CD4-positive, alpha-beta memory T cell (primary cell): ENCODE results near the gene FAM131C. TPM values are rescaled to one million over a fixed set of nuclear protein-coding genes. Genes with fewer than 3 reads are reported as not detected.

ENCODE experiments used
- CTCF ChIA-PET: fragments of 350-600 bp; sonication (Branson Sonifier 250); formaldehyde crosslinking; loops from one replicate; lab custom pipeline; 2021; ENCODE audit warnings: inconsistent platforms; ENCODE audit not compliant: partially characterized antibody; lab: Charles Lee
- POLR2A ChIA-PET: fragments of 350-600 bp; sonication (Branson Sonifier 250); formaldehyde crosslinking; loops from one replicate; lab custom pipeline; 2021; ENCODE audit not compliant: partially characterized antibody; lab: Charles Lee
- DNase-seq, 5 donors: peaks; one replicate each; pipeline versions ENCODE4 v3.0.0 to v3.0.0-alpha.2; 2020 to 2022; ENCODE audit warnings: mixed read lengths in 1 of 5
- H3K27ac ChIP-seq: one replicate; pipeline ENCODE4 v1.7.0; 2013; ENCODE audit warnings: low read depth, low read length
- H3K27me3 ChIP-seq: 2 replicates; pipeline ENCODE4 v1.7.0; 2013; ENCODE audit warnings: mild to moderate bottlenecking, low read length, moderate library complexity; ENCODE audit not compliant: insufficient read depth
- H3K36me3 ChIP-seq: 2 replicates; pipeline ENCODE4 v1.7.0; 2013; ENCODE audit warnings: mild to moderate bottlenecking, low read length, moderate library complexity; ENCODE audit not compliant: insufficient read depth
- H3K4me1 ChIP-seq: 2 replicates; pipeline ENCODE4 v1.7.0; 2013; ENCODE audit warnings: mild to moderate bottlenecking, low read length, moderate library complexity; ENCODE audit not compliant: insufficient read depth
- H3K4me3 ChIP-seq, 2 donors: one replicate each; pipeline ENCODE4 v1.7.0; 2013; ENCODE audit warnings: low read length in 2 of 2, mild to moderate bottlenecking in 1 of 2
- H3K9me3 ChIP-seq, 2 donors: one replicate each; pipeline ENCODE4 v1.7.0; 2013; ENCODE audit warnings: low read length in 2 of 2, control low read depth in 1 of 2; ENCODE audit not compliant: control insufficient read depth in 1 of 2
- H3K27ac Mint-ChIP-seq, 7 donors: one replicate each; pipeline ENCODE4 v1.8.0; 2020 to 2021; ENCODE audit warnings: mixed read lengths in 7 of 7, mild to moderate bottlenecking in 6 of 7, inconsistent platforms in 3 of 7, moderate library complexity in 3 of 7
- H3K27me3 Mint-ChIP-seq, 2 donors: one replicate each; pipeline ENCODE4 v1.8.0; 2020 to 2021; ENCODE audit warnings: mixed read lengths in 2 of 2
- H3K36me3 Mint-ChIP-seq, 2 donors: one replicate each; pipeline ENCODE4 v1.8.0; 2020 to 2021; ENCODE audit warnings: mixed read lengths in 2 of 2, inconsistent platforms in 1 of 2, mild to moderate bottlenecking in 1 of 2
- H3K4me1 Mint-ChIP-seq, 4 donors: one replicate each; pipeline ENCODE4 v1.8.0; 2020 to 2021; ENCODE audit warnings: mixed read lengths in 4 of 4, mild to moderate bottlenecking in 1 of 4
- H3K4me3 Mint-ChIP-seq, 8 donors: one replicate each; pipeline ENCODE4 v1.8.0; 2020 to 2021; ENCODE audit warnings: mixed read lengths in 8 of 8, mild to moderate bottlenecking in 7 of 8, moderate library complexity in 6 of 8, inconsistent platforms in 3 of 8
- H3K9me3 Mint-ChIP-seq, 8 donors: one replicate each; pipeline ENCODE4 v1.8.0; 2020 to 2021; ENCODE audit warnings: mixed read lengths in 8 of 8, mild to moderate bottlenecking in 5 of 8, inconsistent platforms in 3 of 8, moderate library complexity in 1 of 8
- intact Hi-C: fragments of 100-400 bp; cut with micrococcal nuclease; formaldehyde crosslinking; loops from one replicate; pipeline ENCODE4 v1.15.1; 2023
- polyA plus RNA-seq, 2 donors: library from polyadenylated mRNA; unstranded; fragments of 300-500 nt; fragmentation: Illumina TruSeq; gene quantifications; one replicate each; pipeline ENCODE4 v1.2.3, GENCODE V29; 2021
- total RNA-seq, 2 experiments: library from RNA; stranded (reverse); gene quantifications; one replicate each; pipeline ENCODE4 v1.2.3, GENCODE V29; 2021

Gene FAM131C
- total and polyA plus RNA-seq, 4 experiments from 2014 or later = 0.11 TPM; not detected in 3

DNA sequence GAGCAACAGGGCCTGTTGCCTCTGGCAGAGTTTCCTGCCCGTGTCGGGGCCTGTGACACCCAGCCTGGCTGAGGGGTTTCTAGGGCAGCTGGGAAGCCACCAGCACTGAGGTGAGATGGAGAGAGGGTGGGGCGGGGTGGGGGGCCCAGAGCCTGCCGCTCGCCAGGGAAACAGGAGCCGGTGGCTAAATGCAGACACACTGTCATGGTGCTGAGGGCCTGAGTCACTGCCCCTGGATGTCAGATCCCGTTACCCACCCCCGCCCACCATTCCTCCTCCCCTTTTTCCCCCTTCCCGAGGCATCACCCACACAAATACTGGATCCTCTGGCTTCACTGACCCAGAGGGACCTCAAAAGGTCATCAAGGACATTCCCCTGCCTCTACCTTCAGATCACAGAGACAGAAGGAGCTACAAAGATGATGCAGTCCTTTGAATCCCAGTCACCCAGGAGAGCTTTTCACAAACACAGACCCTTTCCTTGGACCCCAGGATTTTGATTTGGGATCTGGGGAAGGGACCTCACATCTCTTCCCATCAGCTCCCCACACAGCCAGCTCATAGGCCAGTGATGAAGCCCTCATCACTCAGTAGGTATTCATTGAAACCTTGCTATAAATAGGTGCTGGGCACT is 53.7 kb downstream of the FAM131C start:
- intact Hi-C loops = no loop called here
- H3K4me1 ChIP-seq = no peaks in the 10 kb centered on the region
- POLR2A ChIA-PET = interaction anchor here (0.7 kb wide), 1 partner anchor 55 kb away, joined by 3 read pairs; no protein-coding TSS in a partner anchor
- H3K4me3 ChIP-seq = no peak overlapping the region
- no peaks in the 10 kb centered on the region for H3K36me3 Mint-ChIP-seq
- peaks cover 0 to 12% of the 10 kb centered on the region in 2 donors for H3K27me3 Mint-ChIP-seq
- H3K9me3 Mint-ChIP-seq = no peaks in the 10 kb centered on the region
- no peaks in the 10 kb centered on the region for H3K9me3 ChIP-seq
- no peaks in the 10 kb centered on the region for H3K4me1 Mint-ChIP-seq
- H3K4me3 Mint-ChIP-seq = no peak overlapping the region
- H3K27ac Mint-ChIP-seq = no peak overlapping the region
- no peaks in the 10 kb centered on the region for H3K36me3 ChIP-seq
- CTCF ChIA-PET = interaction anchor here (2.8 kb wide), 1 partner anchor 10 kb away, joined by 12 read pairs; no protein-coding TSS in a partner anchor
- H3K27me3 ChIP-seq = no peaks in the 10 kb centered on the region
- DNase-seq = peak in 1 of 5 donors; percentile 8
- H3K27ac ChIP-seq = no peak overlapping the region

- H3K4me3 ChIP-seq = no peak overlapping the region
- peak in 1 of 5 donors; percentile 12 for DNase-seq
- no peak overlapping the region for H3K27ac ChIP-seq
- ChIA-PET POLR2A (no interaction called here), CTCF (interaction anchor here (2.8 kb wide), 1 partner anchor 9 kb away, joined by 12 read pairs; no protein-coding TSS in a partner anchor)
- no peaks in the 10 kb centered on the region for H3K27me3 ChIP-seq
- H3K36me3 ChIP-seq = no peaks in the 10 kb centered on the region
- H3K27ac Mint-ChIP-seq = no peak overlapping the region
- H3K4me1 Mint-ChIP-seq = no peaks in the 10 kb centered on the region
- H3K9me3 ChIP-seq = no peaks in the 10 kb centered on the region
- peaks cover 0 to 17% of the 10 kb centered on the region in 2 donors for H3K27me3 Mint-ChIP-seq
- H3K36me3 Mint-ChIP-seq = no peaks in the 10 kb centered on the region
- H3K4me1 ChIP-seq = no peaks in the 10 kb centered on the region
- H3K4me3 Mint-ChIP-seq = no peak overlapping the region
- intact Hi-C loops = no loop called here
- H3K9me3 Mint-ChIP-seq = no peaks in the 10 kb centered on the region
Observed at GRCh38 chr1:16018749-16019643, 54.5 kb downstream of the FAM131C start.

DNA sequence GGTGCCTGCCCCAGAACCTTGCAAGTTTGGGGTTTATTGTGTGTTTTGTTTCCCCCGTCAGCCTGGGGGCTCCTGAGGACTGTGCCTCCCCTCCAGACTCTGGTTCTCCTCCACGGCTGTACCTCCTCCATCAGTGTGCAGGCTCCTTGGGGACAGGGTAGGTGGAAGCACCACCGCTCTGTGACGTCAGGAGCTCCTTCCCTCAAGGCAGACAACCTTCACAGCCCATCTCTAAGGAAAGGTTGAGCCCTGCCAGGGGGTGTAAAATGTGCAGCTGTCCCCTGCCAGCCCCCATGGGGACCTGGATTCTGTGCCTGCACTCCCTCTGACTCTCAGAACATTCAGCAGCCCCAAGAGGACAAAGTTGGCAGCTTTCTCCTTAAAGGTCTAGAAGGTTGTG is 55.1 kb downstream of the FAM131C start:
- H3K27ac Mint-ChIP-seq = no peak overlapping the region
- peaks cover 2 to 19% of the 10 kb centered on the region in 2 donors for H3K27me3 Mint-ChIP-seq
- no peak overlapping the region for H3K4me3 Mint-ChIP-seq
- DNase-seq = peak in 1 of 5 donors; percentile 6
- intact Hi-C loops = no loop called here
- no peaks in the 10 kb centered on the region for H3K9me3 Mint-ChIP-seq
- ChIA-PET CTCF (interaction anchor here (2.8 kb wide), 1 partner anchor 9 kb away, joined by 12 read pairs; no protein-coding TSS in a partner anchor), POLR2A (no interaction called here)
- Histone ChIP-seq H3K27me3 (no peaks in the 10 kb centered on the region), H3K4me1 (no peaks in the 10 kb centered on the region), H3K9me3 (no peaks in the 10 kb centered on the region), H3K4me3 (no peak overlapping the region), H3K27ac (no peak overlapping the region), H3K36me3 (no peaks in the 10 kb centered on the region)
- H3K36me3 Mint-ChIP-seq = no peaks in the 10 kb centered on the region
- H3K4me1 Mint-ChIP-seq = no peaks in the 10 kb centered on the region

GRCh38 chr1:16017461-16018303 is 55.8 kb downstream of the FAM131C start, which contains the start of gene HSPB7:
HSPB7 (minus strand) TSS chr1:16018043; CDS start chr1:16017963, 80 bp downstream.
- Histone ChIP-seq H3K36me3 (no peaks in the 10 kb centered on the region), H3K4me3 (no peak within 1 kb of the TSS), H3K27ac (no peak within 1 kb of the TSS), H3K9me3 (no peaks in the 10 kb centered on the region), H3K4me1 (peaks cover 6% of the 10 kb centered on the region), H3K27me3 (no peaks in the 10 kb centered on the region)
- H3K27me3 Mint-ChIP-seq = peaks cover 2 to 19% of the 10 kb centered on the region in 2 donors
- intact Hi-C loops = no loop called here
- no peak within 1 kb of the TSS for H3K27ac Mint-ChIP-seq
- no peaks in the 10 kb centered on the region for H3K36me3 Mint-ChIP-seq
- H3K4me3 Mint-ChIP-seq = no peak within 1 kb of the TSS
- DNase-seq = peak in 1 of 5 donors; percentile 28
- POLR2A ChIA-PET = no interaction called here
- no peaks in the 10 kb centered on the region for H3K9me3 Mint-ChIP-seq
- CTCF ChIA-PET = interaction anchor here (2.8 kb wide), 1 partner anchor 8 kb away, joined by 12 read pairs; no protein-coding TSS in a partner anchor
- no peaks in the 10 kb centered on the region for H3K4me1 Mint-ChIP-seq

GRCh38 chr1:16017076-16017460 is 56.4 kb downstream of the FAM131C start:
- ChIA-PET CTCF (no interaction called here), POLR2A (interaction anchor here (0.6 kb wide), 1 partner anchor 42 kb away, joined by 3 read pairs; no protein-coding TSS in a partner anchor)
- Histone ChIP-seq H3K9me3 (no peaks in the 10 kb centered on the region), H3K27me3 (no peaks in the 10 kb centered on the region), H3K36me3 (no peaks in the 10 kb centered on the region), H3K27ac (no peak overlapping the region), H3K4me1 (peaks cover 12% of the 10 kb centered on the region), H3K4me3 (no peak overlapping the region)
- DNase-seq = peak in 1 of 5 donors; percentile 23
- Mint-ChIP-seq H3K27me3 (peaks cover 2 to 19% of the 10 kb centered on the region in 2 donors), H3K9me3 (no peaks in the 10 kb centered on the region), H3K4me3 (no peak overlapping the region), H3K36me3 (no peaks in the 10 kb centered on the region), H3K4me1 (peaks cover 0 to 4% (median 4%) of the 10 kb centered on the region in 4 donors), H3K27ac (no peak overlapping the region)
- intact Hi-C loops = no loop called here

GRCh38 chr1:16015960-16016901 is 57.2 kb downstream of the FAM131C start:
- Mint-ChIP-seq H3K4me1 (peaks cover 0 to 4% (median 4%) of the 10 kb centered on the region in 4 donors), H3K9me3 (no peaks in the 10 kb centered on the region), H3K4me3 (no peak overlapping the region), H3K27ac (no peak overlapping the region), H3K27me3 (peaks cover 2 to 17% of the 10 kb centered on the region in 2 donors), H3K36me3 (no peaks in the 10 kb centered on the region)
- Histone ChIP-seq H3K27ac (no peak overlapping the region), H3K27me3 (no peaks in the 10 kb centered on the region), H3K36me3 (no peaks in the 10 kb centered on the region), H3K4me3 (no peak overlapping the region), H3K9me3 (no peaks in the 10 kb centered on the region), H3K4me1 (peaks cover 13% of the 10 kb centered on the region)
- POLR2A ChIA-PET = interaction anchor here (0.6 kb wide), 1 partner anchor 41 kb away, joined by 3 read pairs; no protein-coding TSS in a partner anchor
- intact Hi-C loops = no loop called here
- CTCF ChIA-PET = no interaction called here
- DNase-seq = peak in 1 of 5 donors; percentile 7
